Skeletal muscle tissue (tissue), 4 donors: ENCODE results near the gene GTPBP3. TPM values are rescaled to one million over a fixed set of nuclear protein-coding genes. Genes with fewer than 3 reads are reported as not detected.

ENCODE experiments used
- H3K27ac ChIP-seq: one replicate; pipeline ENCODE4 v1.7.0; 2013; ENCODE audit warnings: mild to moderate bottlenecking, low read depth, low read length, inconsistent platforms
- H3K27me3 ChIP-seq, 3 donors: one replicate each; pipeline ENCODE4 v1.7.0; 2013; ENCODE audit warnings: low read length in 3 of 3; ENCODE audit not compliant: control insufficient read depth in 3 of 3, insufficient read depth in 3 of 3
- H3K36me3 ChIP-seq, 3 donors: one replicate each; pipeline ENCODE4 v1.7.0; 2013; ENCODE audit warnings: low read length in 3 of 3; ENCODE audit not compliant: control insufficient read depth in 3 of 3, insufficient read depth in 3 of 3
- H3K4me1 ChIP-seq, 3 donors: one replicate each; pipeline ENCODE4 v1.7.0; 2013; ENCODE audit warnings: low read length in 3 of 3, mild to moderate bottlenecking in 3 of 3; ENCODE audit not compliant: control insufficient read depth in 3 of 3, insufficient read depth in 3 of 3
- H3K4me3 ChIP-seq, 3 donors: one replicate each; pipeline ENCODE4 v1.7.0; 2013; ENCODE audit warnings: low read length in 3 of 3
- H3K9ac ChIP-seq, 3 donors: one replicate each; pipeline ENCODE4 v1.7.0; 2013; ENCODE audit warnings: low read length in 3 of 3, mild to moderate bottlenecking in 3 of 3, moderate library complexity in 2 of 3, low read depth in 1 of 3
- H3K9me3 ChIP-seq, 3 donors: one replicate each; pipeline ENCODE4 v1.7.0; 2013; ENCODE audit warnings: low read length in 3 of 3; ENCODE audit not compliant: control insufficient read depth in 3 of 3
- total RNA-seq: library from RNA; depleted of rRNA; stranded (reverse); fragments of >200 nt; gene quantifications from one replicate; pipeline ENCODE4 v1.2.3, GENCODE V29; 2014
- donor health status: Osteomylitis.

GTPBP3 gene
- total RNA-seq, 1 donor from 2014 or later, result 4.7 TPM

- Histone ChIP-seq H3K4me1 (peaks cover 35 to 67% (median 48%) of the 10 kb centered on the region in 3 donors), H3K9me3 (no peaks in the 10 kb centered on the region), H3K36me3 (peaks cover 0 to under 1% (median 0%) of the 10 kb centered on the region in 3 donors), H3K4me3 (no peak overlapping the region), H3K9ac (peak overlapping the region in 1 of 3 donors; percentile 50), H3K27me3 (no peaks in the 10 kb centered on the region), H3K27ac (no peak overlapping the region)
Observed at GRCh38 chr19:17307876-17308377, 29.4 kb upstream of the GTPBP3 start.

- Histone ChIP-seq H3K9me3 (no peaks in the 10 kb centered on the region), H3K4me1 (peaks cover 31 to 57% (median 40%) of the 10 kb centered on the region in 3 donors), H3K36me3 (peaks cover 4 to 12% (median 5%) of the 10 kb centered on the region in 3 donors), H3K27me3 (no peaks in the 10 kb centered on the region), H3K9ac (peak within 1 kb of the TSS; percentile 84 to 93 (median 90)), H3K27ac (peak within 1 kb of the TSS; percentile 79), H3K4me3 (peak within 1 kb of the TSS; percentile 86 to 89 (median 88))
Observed at GRCh38 chr19:17309198-17309964, 28.0 kb upstream of the GTPBP3 start, which contains the start of gene DDA1. Gene DDA1 (plus strand): TSS chr19:17309563. CDS start chr19:17309655, 92 bp downstream.

- Histone ChIP-seq H3K4me1 (peaks cover 27 to 52% (median 33%) of the 10 kb centered on the region in 3 donors), H3K9me3 (no peaks in the 10 kb centered on the region), H3K4me3 (peak overlapping the region; percentile 86 to 89 (median 88)), H3K27me3 (no peaks in the 10 kb centered on the region), H3K9ac (peak overlapping the region; percentile 84 to 93 (median 90)), H3K36me3 (peaks cover 9 to 17% (median 10%) of the 10 kb centered on the region in 3 donors), H3K27ac (peak overlapping the region; percentile 79)
Observed at GRCh38 chr19:17309965-17310461, 27.3 kb upstream of the GTPBP3 start.

GRCh38 chr19:17311455-17312188 is 25.7 kb upstream of the GTPBP3 start:
- no peak overlapping the region for H3K9ac ChIP-seq
- no peaks in the 10 kb centered on the region for H3K27me3 ChIP-seq
- no peak overlapping the region for H3K27ac ChIP-seq
- peaks cover 13 to 25% (median 17%) of the 10 kb centered on the region in 3 donors for H3K36me3 ChIP-seq
- H3K4me3 ChIP-seq, result no peak overlapping the region
- no peaks in the 10 kb centered on the region for H3K9me3 ChIP-seq
- peaks cover 14 to 37% (median 20%) of the 10 kb centered on the region in 3 donors for H3K4me1 ChIP-seq

- H3K9me3 ChIP-seq, result no peaks in the 10 kb centered on the region
- no peak overlapping the region for H3K4me3 ChIP-seq
- no peak overlapping the region for H3K27ac ChIP-seq
- H3K4me1 ChIP-seq, result peaks cover 13 to 31% (median 19%) of the 10 kb centered on the region in 3 donors
- peaks cover 13 to 25% (median 17%) of the 10 kb centered on the region in 3 donors for H3K36me3 ChIP-seq
- no peaks in the 10 kb centered on the region for H3K27me3 ChIP-seq
- peak overlapping the region in 1 of 3 donors; percentile 25 for H3K9ac ChIP-seq
Observed at GRCh38 chr19:17312189-17313113, 24.9 kb upstream of the GTPBP3 start.

GRCh38 chr19:17314007-17314593 is 23.3 kb upstream of the GTPBP3 start:
- Histone ChIP-seq H3K27me3 (no peaks in the 10 kb centered on the region), H3K36me3 (peaks cover 14 to 30% (median 20%) of the 10 kb centered on the region in 3 donors), H3K4me1 (peaks cover 13 to 25% (median 14%) of the 10 kb centered on the region in 3 donors), H3K27ac (no peak overlapping the region), H3K9ac (no peak overlapping the region), H3K9me3 (no peaks in the 10 kb centered on the region), H3K4me3 (no peak overlapping the region)

- no peak overlapping the region for H3K9ac ChIP-seq
- no peak overlapping the region for H3K27ac ChIP-seq
- no peaks in the 10 kb centered on the region for H3K9me3 ChIP-seq
- peaks cover 31 to 34% (median 33%) of the 10 kb centered on the region in 3 donors for H3K36me3 ChIP-seq
- no peaks in the 10 kb centered on the region for H3K27me3 ChIP-seq
- H3K4me3 ChIP-seq, result no peak overlapping the region
- peaks cover 0 to 4% (median 3%) of the 10 kb centered on the region in 3 donors for H3K4me1 ChIP-seq
Observed at GRCh38 chr19:17318966-17319365, 18.4 kb upstream of the GTPBP3 start.

GRCh38 chr19:17319473-17320238 is 17.7 kb upstream of the GTPBP3 start:
- H3K27me3 ChIP-seq, result no peaks in the 10 kb centered on the region
- peaks cover 0 to 4% (median 3%) of the 10 kb centered on the region in 3 donors for H3K4me1 ChIP-seq
- no peak overlapping the region for H3K9ac ChIP-seq
- no peak overlapping the region for H3K4me3 ChIP-seq
- H3K36me3 ChIP-seq, result peaks cover 25 to 28% (median 27%) of the 10 kb centered on the region in 3 donors
- no peaks in the 10 kb centered on the region for H3K9me3 ChIP-seq
- no peak overlapping the region for H3K27ac ChIP-seq
